A549 (cell line): ENCODE results near the gene SMG6. TPM values are rescaled to one million over a fixed set of nuclear protein-coding genes. Genes with fewer than 3 reads are reported as not detected.
A peak's percentile ranks its signal among the peaks of the same experiment; 100 is the strongest.
"Not testable (repeated sequence)": the region's sequence is repeated elsewhere in the genome, so short reads cannot be mapped to it uniquely, and the experiment has no call there.

Experiments
- ATAC-seq, 2 experiments: fragments of 200-7000 bp in 1 of 2; fragments of >200 bp in 1 of 2; cut with Nextera tagmentation in 1 of 2; cut with Tn5 transposase in 1 of 2; 3 replicates each; pipeline versions ENCODE4 v1.8.0 to v1.9.1; 2018 to 2020; ENCODE audit warnings: mild to moderate bottlenecking in 1 of 2, moderate library complexity in 1 of 2
- CTCF ChIA-PET: fragments of 300-600 bp; sonication (Branson Sonifier 250); formaldehyde crosslinking; extraction: SDS; loops from one replicate; lab custom pipeline; 2021; ENCODE audit warnings: antibody characterized with exemption, inconsistent platforms; lab: Yijun Ruan, JAX
- POLR2A ChIA-PET: fragments of 350-600 bp; formaldehyde crosslinking; extraction: SDS; loops from one replicate; lab custom pipeline; 2021; ENCODE audit warnings: antibody characterized with exemption, inconsistent platforms; lab: Yijun Ruan, JAX
- DNase-seq, 2 experiments: peaks; one replicate each; pipeline versions ENCODE4 v3.0.0 to v3.0.0-alpha.2; 2011 to 2016; ENCODE audit warnings: low read depth in 1 of 2, low spot score in 1 of 2
- FAIRE-seq: peaks from 2 replicates; lab custom pipeline; 2011; peaks lifted over from hg19 to GRCh38; lab: Jason Lieb, UNC
- H3K27ac ChIP-seq, 2 experiments: fragments of >200 bp; sonication (Bioruptor Twin); formaldehyde crosslinking; 3 replicates each; pipeline ENCODE4 v1.5.1; 2016 to 2017
- H3K4me1 ChIP-seq: fragments of >200 bp; sonication (Bioruptor Twin); formaldehyde crosslinking; 3 replicates; pipeline ENCODE4 v1.6.1; 2016
- H3K4me2 ChIP-seq: fragments of >200 bp; sonication (Bioruptor Twin); formaldehyde crosslinking; 3 replicates; pipeline ENCODE4 v1.6.1; 2016
- H3K4me3 ChIP-seq: fragments of >200 bp; sonication (Bioruptor Twin); formaldehyde crosslinking; 3 replicates; pipeline ENCODE4 v1.5.1; 2016
- H3K9me3 ChIP-seq: fragments of >200 bp; sonication (Bioruptor Twin); formaldehyde crosslinking; 3 replicates; pipeline ENCODE4 v1.6.1; 2016
- CBX2 ChIP-seq: fragments of 200-600 bp; sonication (generic); IDR thresholded peaks from 2 replicates; pipeline ENCODE4 v1.6.1; 2016; ENCODE audit warnings: low read depth, mild to moderate bottlenecking, borderline replicate concordance
- EHMT2 ChIP-seq: fragments of 200-600 bp; sonication (generic); IDR thresholded peaks from 2 replicates; pipeline ENCODE4 v1.6.1; 2016; ENCODE audit warnings: antibody characterized with exemption, low read depth, mild to moderate bottlenecking, moderate library complexity
- EP300 ChIP-seq, 2 experiments: fragments of >200 bp; sonication (Bioruptor Twin); formaldehyde crosslinking; IDR thresholded peaks; 2 replicates in 1 of 2; 3 replicates in 1 of 2; pipeline ENCODE4 v1.6.1; 2016 to 2017
- FOSL2 ChIP-seq, 2 experiments: fragments of 450-650 bp in 1 of 2; fragments of >200 bp in 1 of 2; sonication (Bioruptor Twin) in 1 of 2; formaldehyde crosslinking; IDR thresholded peaks; 2 replicates each; pipeline versions ENCODE4 v1.5.0 to v1.6.1; 2016 to 2020; ENCODE audit warnings: mild to moderate bottlenecking in 1 of 2, moderate library complexity in 1 of 2
- HDAC2 ChIP-seq: fragments of 200-600 bp; sonication (generic); IDR thresholded peaks from 2 replicates; pipeline ENCODE4 v1.6.1; 2016
- JUN ChIP-seq, 2 experiments: fragments of >200 bp; sonication (Bioruptor Twin); formaldehyde crosslinking; IDR thresholded peaks; 2 replicates in 1 of 2; 3 replicates in 1 of 2; pipeline ENCODE4 v1.6.1; 2016 to 2017
- JUNB ChIP-seq: fragments of >200 bp; sonication (Bioruptor Twin); formaldehyde crosslinking; IDR thresholded peaks from 2 replicates; pipeline ENCODE4 v1.6.1; 2016
- MAZ ChIP-seq: fragments of 150-350 bp; IDR thresholded peaks from 2 replicates; pipeline ENCODE4 v1.6.1; 2014; ENCODE audit warnings: antibody characterized with exemption, low read depth, low read length, borderline replicate concordance
- MYC ChIP-seq: IDR thresholded peaks from 2 replicates; pipeline ENCODE4 v1.6.1; 2012; ENCODE audit warnings: mild to moderate bottlenecking, inconsistent platforms, low read length, improper control_type of control experiment, borderline replicate concordance
- PHF8 ChIP-seq: fragments of 200-600 bp; sonication (generic); IDR thresholded peaks from 2 replicates; pipeline ENCODE4 v1.6.1; 2016; ENCODE audit warnings: low read depth, mild to moderate bottlenecking, antibody characterized with exemption, moderate library complexity, borderline replicate concordance
- RAD21 ChIP-seq, 2 experiments: fragments of >200 bp in 1 of 2; sonication (Bioruptor Twin) in 1 of 2; formaldehyde crosslinking in 1 of 2; IDR thresholded peaks in 1 of 2; conservative IDR thresholded peaks in 1 of 2; 2 replicates in 1 of 2; 3 replicates in 1 of 2; pipeline ENCODE4 v1.6.1; 2012 to 2018; ENCODE audit warnings: inconsistent platforms in 1 of 2
- RFX5 ChIP-seq: fragments of 450-650 bp; IDR thresholded peaks from 2 replicates; pipeline ENCODE4 v1.7.1; 2014; ENCODE audit warnings: antibody characterized with exemption, mild to moderate bottlenecking, moderate library complexity
- RNF2 ChIP-seq: fragments of 200-600 bp; sonication (generic); IDR thresholded peaks from 2 replicates; pipeline ENCODE4 v1.6.1; 2016; ENCODE audit warnings: low read depth, mild to moderate bottlenecking, antibody characterized with exemption, moderate library complexity, borderline replicate concordance
- SMC3 ChIP-seq: fragments of >200 bp; sonication (Bioruptor Twin); formaldehyde crosslinking; IDR thresholded peaks from 3 replicates; pipeline ENCODE4 v1.6.1; 2018; ENCODE audit warnings: inconsistent platforms
- SREBF2 ChIP-seq: fragments of 450-650 bp; IDR thresholded peaks from 2 replicates; pipeline ENCODE4 v1.6.1; 2014; ENCODE audit warnings: mild to moderate bottlenecking, moderate library complexity
- ZNF302 ChIP-seq: fragments of 250-450 bp; sonication (Bioruptor Pico); IDR thresholded peaks from 2 replicates; pipeline ENCODE4 v1.9.0; 2021; ENCODE audit warnings: inconsistent platforms, mild to moderate bottlenecking, moderate library complexity
- WGBS: methylation state at CpG from one replicate; pipeline ENCODE4 v1.1.6; 2017; ENCODE audit errors: missing lambda C conversion rate; 5-methylcytosine and 5-hydroxymethylcytosine counted together
- polyA plus RNA-seq, 4 experiments: library from polyadenylated mRNA; depleted of rRNA in 3 of 4; stranded (reverse); fragments of >200 nt; fragmentation: RNase III in 1 of 4; extraction: RNeasy Plus Mini Kit Qiagen cat#74134 plus additional on column Dnase treatment in 1 of 4; gene quantifications; 2 replicates in 3 of 4; 3 replicates in 1 of 4; pipeline ENCODE4 v1.2.3, GENCODE V29; 2011 to 2017
- TF ChIP-seq, protein P1 (sequence below): fragments of 450-650 bp; IDR thresholded peaks from 2 replicates; pipeline ENCODE4 v1.6.1; 2014; ENCODE audit warnings: antibody characterized with exemption
- TF ChIP-seq, protein P2 (sequence below): IDR thresholded peaks from 2 replicates; pipeline ENCODE4 v1.6.1; 2012
- TF ChIP-seq, protein P3 (sequence below): IDR thresholded peaks from 2 replicates; pipeline ENCODE4 v1.6.1; 2012; ENCODE audit warnings: low read depth, borderline replicate concordance
- TF ChIP-seq, protein P4 (sequence below): fragments of >200 bp; sonication (Bioruptor Twin); formaldehyde crosslinking; IDR thresholded peaks from 3 replicates; pipeline ENCODE4 v1.6.1; 2016

Gene SMG6
- polyA plus RNA-seq, 2 of the 4 experiments (the other 2 are of a cell fraction), result 4.7 to 17.0 TPM

DNA sequence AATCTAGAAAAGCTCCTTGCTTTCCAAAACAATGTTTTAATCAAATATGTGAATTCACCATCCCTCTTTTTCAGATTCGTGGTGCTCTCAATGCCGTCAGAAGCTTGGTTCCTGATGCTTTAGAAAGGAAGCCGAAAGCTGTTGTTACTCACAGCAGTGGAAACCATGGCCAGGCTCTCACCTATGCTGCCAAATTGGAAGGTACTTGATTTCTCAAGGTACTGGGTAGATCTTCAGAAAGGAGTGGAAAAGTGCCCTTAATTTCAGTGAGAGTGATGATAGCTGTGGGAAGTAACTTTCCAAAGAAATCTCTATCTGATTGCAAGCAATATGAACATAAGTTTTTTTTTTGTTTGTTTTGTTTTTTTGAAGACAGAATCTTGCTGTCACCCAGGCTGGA is 14.2 kb upstream of the SMG6 start:
- CTCF ChIA-PET, result interaction anchor here (0.7 to 2.6 kb wide), 6 partner anchors 11 to 263 kb away, joined by 3 to 17 read pairs (median 5); partner anchors contain the start of genes HIC1 and TSR1
- ATAC-seq, result peak; percentile 8 to 65; a peak in 4 of 6 replicates

DNA sequence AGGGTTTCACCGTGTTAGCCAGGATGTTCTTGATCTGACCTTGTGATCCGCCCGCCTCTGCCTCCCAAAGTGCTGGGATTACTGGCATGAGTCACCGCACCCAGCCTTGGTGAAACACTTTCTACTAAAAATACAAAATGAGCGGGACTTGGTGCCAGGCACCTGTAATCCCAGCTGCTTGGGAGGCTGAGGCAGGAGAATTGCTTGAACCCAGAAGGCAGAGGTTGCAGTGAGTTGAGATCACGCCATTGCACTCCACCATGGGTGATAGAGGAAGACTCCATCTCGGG is 13.3 kb upstream of the SMG6 start:
- Histone ChIP-seq H3K4me3 (peak overlapping the region; percentile 34), H3K4me2 (peak overlapping the region; percentile 54), H3K27ac (peak overlapping the region; percentile 36 to 44; a peak in 2 of 6 replicates)
- WGBS, result 50% methylated on average over 7 of the region's 7 CpGs
- DNase-seq; H3K9me3 ChIP-seq; FAIRE-seq; H3K4me1 ChIP-seq; TF ChIP-seq FOSL2 (IDR thresholded peaks at IDR 0.05): not testable (repeated sequence)
- ChIA-PET POLR2A (interaction anchor here (0.6 to 1.6 kb wide), 6 partner anchors 11 to 1359 kb away, joined by 3 to 6 read pairs (median 4); partner anchors contain the start of genes SMG6, SRR and TSR1), CTCF (interaction anchor here (0.6 to 2.6 kb wide), 5 partner anchors 8 to 44 kb away, joined by 3 to 17 read pairs (median 4); partner anchors contain the start of gene TSR1)
- TF ChIP-seq FOSL2 (CRISPR knock-in tag; IDR thresholded peaks at IDR 0.05), result peak; percentile 59
- peak in 1 of 2 experiments; percentile 13; a peak in 3 of 6 replicates for ATAC-seq

More for the DNA sequence above, 14.2 kb upstream of the SMG6 start:
- H3K4me2 ChIP-seq, result peak overlapping the region; percentile 54
- FAIRE-seq, result no peak
- TF ChIP-seq MYC, result no peak
- TF ChIP-seq SMC3, result no peak
- TF ChIP-seq EHMT2, result no peak
- no peak for TF ChIP-seq CBX2
- TF ChIP-seq SREBF2, result no peak
- TF ChIP-seq, protein P1, sequence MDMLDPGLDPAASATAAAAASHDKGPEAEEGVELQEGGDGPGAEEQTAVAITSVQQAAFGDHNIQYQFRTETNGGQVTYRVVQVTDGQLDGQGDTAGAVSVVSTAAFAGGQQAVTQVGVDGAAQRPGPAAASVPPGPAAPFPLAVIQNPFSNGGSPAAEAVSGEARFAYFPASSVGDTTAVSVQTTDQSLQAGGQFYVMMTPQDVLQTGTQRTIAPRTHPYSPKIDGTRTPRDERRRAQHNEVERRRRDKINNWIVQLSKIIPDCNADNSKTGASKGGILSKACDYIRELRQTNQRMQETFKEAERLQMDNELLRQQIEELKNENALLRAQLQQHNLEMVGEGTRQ, result no peak
- TF ChIP-seq, protein P2, sequence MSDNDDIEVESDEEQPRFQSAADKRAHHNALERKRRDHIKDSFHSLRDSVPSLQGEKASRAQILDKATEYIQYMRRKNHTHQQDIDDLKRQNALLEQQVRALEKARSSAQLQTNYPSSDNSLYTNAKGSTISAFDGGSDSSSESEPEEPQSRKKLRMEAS, result no peak
- no peak for TF ChIP-seq PHF8
- no peak for TF ChIP-seq RAD21 (conservative IDR thresholded peaks at IDR 0.05 in 1 of 2, IDR thresholded peaks at IDR 0.05 in 1 of 2)
- TF ChIP-seq, all 56 proteins: peak for 0
- H3K9me3 ChIP-seq, result no peaks in the 10 kb centered on the region
- peak overlapping the region; percentile 34 for H3K4me3 ChIP-seq
- POLR2A ChIA-PET, result interaction anchor here (1.0 to 1.6 kb wide), 4 partner anchors 12 to 35 kb away, joined by 3 to 6 read pairs (median 4); partner anchors contain the start of genes SMG6, SRR and TSR1
- 80% methylated on average over 3 of the region's 3 CpGs for WGBS
- DNase-seq, result no peak
- no peaks in the 10 kb centered on the region for H3K4me1 ChIP-seq
- H3K27ac ChIP-seq, result peak overlapping the region in 1 of 2 experiments; percentile 36; a peak in 1 of 6 replicates

DNA sequence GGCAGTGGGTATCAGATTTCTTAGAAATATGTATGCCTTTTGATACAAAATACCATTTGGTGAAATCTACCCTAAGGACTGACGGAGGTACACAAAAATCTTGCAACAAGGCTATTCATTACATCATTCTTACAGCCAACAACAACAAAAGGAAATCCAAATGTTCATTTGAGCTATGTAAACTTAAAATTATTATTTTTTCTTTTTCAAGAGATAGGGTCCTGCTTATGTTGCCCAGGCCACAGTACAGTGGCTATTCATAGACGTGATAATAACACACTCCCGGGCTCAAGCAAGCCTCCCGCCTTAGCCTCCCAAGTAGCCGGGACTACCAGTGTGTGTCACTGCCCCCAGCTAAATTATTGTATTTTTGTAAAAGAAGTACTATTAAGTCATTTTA is 9.2 kb upstream of the SMG6 start:
- no peak for TF ChIP-seq JUN (IDR thresholded peaks at IDR 0.05)
- TF ChIP-seq, protein P3, sequence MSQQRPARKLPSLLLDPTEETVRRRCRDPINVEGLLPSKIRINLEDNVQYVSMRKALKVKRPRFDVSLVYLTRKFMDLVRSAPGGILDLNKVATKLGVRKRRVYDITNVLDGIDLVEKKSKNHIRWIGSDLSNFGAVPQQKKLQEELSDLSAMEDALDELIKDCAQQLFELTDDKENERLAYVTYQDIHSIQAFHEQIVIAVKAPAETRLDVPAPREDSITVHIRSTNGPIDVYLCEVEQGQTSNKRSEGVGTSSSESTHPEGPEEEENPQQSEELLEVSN, result no peak
- TF ChIP-seq, protein P4, sequence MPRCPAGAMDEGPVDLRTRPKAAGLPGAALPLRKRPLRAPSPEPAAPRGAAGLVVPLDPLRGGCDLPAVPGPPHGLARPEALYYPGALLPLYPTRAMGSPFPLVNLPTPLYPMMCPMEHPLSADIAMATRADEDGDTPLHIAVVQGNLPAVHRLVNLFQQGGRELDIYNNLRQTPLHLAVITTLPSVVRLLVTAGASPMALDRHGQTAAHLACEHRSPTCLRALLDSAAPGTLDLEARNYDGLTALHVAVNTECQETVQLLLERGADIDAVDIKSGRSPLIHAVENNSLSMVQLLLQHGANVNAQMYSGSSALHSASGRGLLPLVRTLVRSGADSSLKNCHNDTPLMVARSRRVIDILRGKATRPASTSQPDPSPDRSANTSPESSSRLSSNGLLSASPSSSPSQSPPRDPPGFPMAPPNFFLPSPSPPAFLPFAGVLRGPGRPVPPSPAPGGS, result no peak
- TF ChIP-seq HDAC2, result no peak
- TF ChIP-seq EHMT2, result no peak
- no peak for TF ChIP-seq MYC
- no peak for TF ChIP-seq RNF2
- no peak for TF ChIP-seq ZNF302 (CRISPR knock-in tag)
- no peak for TF ChIP-seq SMC3
- no peak for TF ChIP-seq JUNB
- no peak for TF ChIP-seq MAZ
- no peak for TF ChIP-seq RFX5
- no peak for TF ChIP-seq CBX2
- no peak for TF ChIP-seq EP300 (IDR thresholded peaks at IDR 0.05)
- ATAC-seq (no peak), DNase-seq (no peak), FAIRE-seq (no peak)
- no peaks in the 10 kb centered on the region for H3K9me3 ChIP-seq
- ChIA-PET CTCF (interaction anchor here (0.6 to 3.6 kb wide), 5 partner anchors 8 to 254 kb away, joined by 3 to 15 read pairs (median 4); partner anchors contain the start of gene SRR), POLR2A (interaction anchor here (1.0 kb wide), 1 partner anchor 9 kb away, joined by 3 read pairs; the partner anchor contains the start of gene SRR)
- H3K4me2 ChIP-seq, result no peak overlapping the region
- 91% methylated on average over 5 of the region's 5 CpGs for WGBS
- H3K4me1 ChIP-seq, result no peaks in the 10 kb centered on the region
- no peak overlapping the region for H3K4me3 ChIP-seq
- no peak overlapping the region for H3K27ac ChIP-seq
